SK-N-SH treated with all-trans-retinoic acid at 6 μM for 48 hours (cell line): ENCODE results near the gene INCENP.

Experiments
- ISL1 ChIP-seq: fragments of 250-450 bp; sonication (Bioruptor Pico); IDR thresholded peaks from 2 replicates; pipeline ENCODE4 v2.1.2; 2022; ENCODE audit warnings: mild to moderate bottlenecking, moderate library complexity
- PPARA ChIP-seq: fragments of 250-450 bp; sonication (Bioruptor Pico); IDR thresholded peaks from 2 replicates; pipeline ENCODE4 v1.5.0; 2020; ENCODE audit warnings: mild to moderate bottlenecking, borderline replicate concordance
- RARB ChIP-seq: fragments of 250-450 bp; sonication (Bioruptor Pico); IDR thresholded peaks from 2 replicates; pipeline ENCODE4 v1.8.0; 2021; ENCODE audit warnings: mild to moderate bottlenecking, moderate library complexity
- SNAI2 ChIP-seq: fragments of 250-450 bp; sonication (Bioruptor Pico); IDR thresholded peaks from 2 replicates; pipeline ENCODE4 v1.5.0; 2020; ENCODE audit warnings: mild to moderate bottlenecking, moderate library complexity
- TOX ChIP-seq: fragments of 250-450 bp; sonication (Bioruptor Pico); IDR thresholded peaks from 2 replicates; pipeline ENCODE4 v1.8.0; 2021; ENCODE audit warnings: mild to moderate bottlenecking, moderate library complexity, borderline replicate concordance
- ZFP3 ChIP-seq: fragments of 250-450 bp; sonication (Bioruptor Pico); IDR thresholded peaks from 2 replicates; pipeline ENCODE4 v1.5.0; 2020; ENCODE audit warnings: mild to moderate bottlenecking, moderate library complexity
- ZNF565 ChIP-seq: fragments of 450-650 bp; formaldehyde crosslinking; conservative IDR thresholded peaks from 2 replicates; pipeline ENCODE4 v1.5.0; 2020; ENCODE audit warnings: low read depth, mild to moderate bottlenecking, moderate library complexity
- TF ChIP-seq, protein P1 (sequence below): fragments of 250-450 bp; sonication (Bioruptor Pico); IDR thresholded peaks from 2 replicates; pipeline ENCODE4 v1.8.0; 2020; ENCODE audit warnings: mild to moderate bottlenecking, moderate library complexity, borderline replicate concordance
- TF ChIP-seq, protein P2 (sequence below): fragments of 250-450 bp; sonication (Bioruptor Pico); IDR thresholded peaks from 2 replicates; pipeline ENCODE4 v1.5.1; 2020; ENCODE audit warnings: low read depth, mild to moderate bottlenecking, moderate library complexity
- TF ChIP-seq, protein P3 (sequence below): fragments of 250-450 bp; sonication (Bioruptor Pico); IDR thresholded peaks from 2 replicates; pipeline ENCODE4 v1.8.0; 2021; ENCODE audit warnings: low read depth, mild to moderate bottlenecking, moderate library complexity, borderline replicate concordance
- TF ChIP-seq, protein P4 (sequence below): fragments of 250-450 bp; sonication (Bioruptor Pico); IDR thresholded peaks from 2 replicates; pipeline ENCODE4 v1.5.0; 2020; ENCODE audit warnings: mild to moderate bottlenecking, moderate library complexity

DNA sequence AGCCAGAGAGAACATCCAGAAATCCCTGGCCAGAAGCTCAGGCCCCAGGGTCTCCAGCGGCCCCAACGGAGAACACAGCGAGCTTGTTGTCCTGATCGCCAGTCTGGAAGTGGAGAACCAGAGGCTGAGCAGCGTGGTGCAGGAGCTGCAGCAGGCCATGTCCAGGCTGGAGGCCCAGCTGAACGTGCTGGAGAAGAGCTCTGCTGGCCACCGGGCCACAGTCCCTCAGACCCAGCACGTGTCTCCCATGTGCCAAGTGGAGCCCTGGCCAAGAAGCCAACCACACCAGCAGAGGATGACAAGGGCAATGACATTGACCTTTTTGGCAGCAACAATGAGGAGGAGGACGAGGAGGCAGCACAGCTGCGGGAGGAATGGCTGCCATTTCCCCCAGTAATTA is 45.6 kb downstream of the INCENP start:
- no peak for TF ChIP-seq ZFP3 (CRISPR knock-in tag)
- TF ChIP-seq, protein P1, sequence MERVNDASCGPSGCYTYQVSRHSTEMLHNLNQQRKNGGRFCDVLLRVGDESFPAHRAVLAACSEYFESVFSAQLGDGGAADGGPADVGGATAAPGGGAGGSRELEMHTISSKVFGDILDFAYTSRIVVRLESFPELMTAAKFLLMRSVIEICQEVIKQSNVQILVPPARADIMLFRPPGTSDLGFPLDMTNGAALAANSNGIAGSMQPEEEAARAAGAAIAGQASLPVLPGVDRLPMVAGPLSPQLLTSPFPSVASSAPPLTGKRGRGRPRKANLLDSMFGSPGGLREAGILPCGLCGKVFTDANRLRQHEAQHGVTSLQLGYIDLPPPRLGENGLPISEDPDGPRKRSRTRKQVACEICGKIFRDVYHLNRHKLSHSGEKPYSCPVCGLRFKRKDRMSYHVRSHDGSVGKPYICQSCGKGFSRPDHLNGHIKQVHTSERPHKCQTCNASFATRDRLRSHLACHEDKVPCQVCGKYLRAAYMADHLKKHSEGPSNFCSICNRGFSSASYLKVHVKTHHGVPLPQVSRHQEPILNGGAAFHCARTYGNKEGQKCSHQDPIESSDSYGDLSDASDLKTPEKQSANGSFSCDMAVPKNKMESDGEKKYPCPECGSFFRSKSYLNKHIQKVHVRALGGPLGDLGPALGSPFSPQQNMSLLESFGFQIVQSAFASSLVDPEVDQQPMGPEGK (CRISPR knock-in tag), result no peak
- TF ChIP-seq, protein P2, sequence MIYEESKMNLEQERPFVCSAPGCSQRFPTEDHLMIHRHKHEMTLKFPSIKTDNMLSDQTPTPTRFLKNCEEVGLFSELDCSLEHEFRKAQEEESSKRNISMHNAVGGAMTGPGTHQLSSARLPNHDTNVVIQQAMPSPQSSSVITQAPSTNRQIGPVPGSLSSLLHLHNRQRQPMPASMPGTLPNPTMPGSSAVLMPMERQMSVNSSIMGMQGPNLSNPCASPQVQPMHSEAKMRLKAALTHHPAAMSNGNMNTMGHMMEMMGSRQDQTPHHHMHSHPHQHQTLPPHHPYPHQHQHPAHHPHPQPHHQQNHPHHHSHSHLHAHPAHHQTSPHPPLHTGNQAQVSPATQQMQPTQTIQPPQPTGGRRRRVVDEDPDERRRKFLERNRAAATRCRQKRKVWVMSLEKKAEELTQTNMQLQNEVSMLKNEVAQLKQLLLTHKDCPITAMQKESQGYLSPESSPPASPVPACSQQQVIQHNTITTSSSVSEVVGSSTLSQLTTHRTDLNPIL, result no peak
- TF ChIP-seq, protein P3, sequence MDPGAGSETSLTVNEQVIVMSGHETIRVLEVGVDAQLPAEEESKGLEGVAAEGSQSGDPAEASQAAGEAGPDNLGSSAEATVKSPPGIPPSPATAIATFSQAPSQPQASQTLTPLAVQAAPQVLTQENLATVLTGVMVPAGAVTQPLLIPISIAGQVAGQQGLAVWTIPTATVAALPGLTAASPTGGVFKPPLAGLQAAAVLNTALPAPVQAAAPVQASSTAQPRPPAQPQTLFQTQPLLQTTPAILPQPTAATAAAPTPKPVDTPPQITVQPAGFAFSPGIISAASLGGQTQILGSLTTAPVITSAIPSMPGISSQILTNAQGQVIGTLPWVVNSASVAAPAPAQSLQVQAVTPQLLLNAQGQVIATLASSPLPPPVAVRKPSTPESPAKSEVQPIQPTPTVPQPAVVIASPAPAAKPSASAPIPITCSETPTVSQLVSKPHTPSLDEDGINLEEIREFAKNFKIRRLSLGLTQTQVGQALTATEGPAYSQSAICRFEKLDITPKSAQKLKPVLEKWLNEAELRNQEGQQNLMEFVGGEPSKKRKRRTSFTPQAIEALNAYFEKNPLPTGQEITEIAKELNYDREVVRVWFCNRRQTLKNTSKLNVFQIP (CRISPR knock-in tag), result no peak
- TF ChIP-seq ISL1, result no peak
- no peak for TF ChIP-seq ZNF565 (CRISPR knock-in tag)
- TF ChIP-seq, protein P4, sequence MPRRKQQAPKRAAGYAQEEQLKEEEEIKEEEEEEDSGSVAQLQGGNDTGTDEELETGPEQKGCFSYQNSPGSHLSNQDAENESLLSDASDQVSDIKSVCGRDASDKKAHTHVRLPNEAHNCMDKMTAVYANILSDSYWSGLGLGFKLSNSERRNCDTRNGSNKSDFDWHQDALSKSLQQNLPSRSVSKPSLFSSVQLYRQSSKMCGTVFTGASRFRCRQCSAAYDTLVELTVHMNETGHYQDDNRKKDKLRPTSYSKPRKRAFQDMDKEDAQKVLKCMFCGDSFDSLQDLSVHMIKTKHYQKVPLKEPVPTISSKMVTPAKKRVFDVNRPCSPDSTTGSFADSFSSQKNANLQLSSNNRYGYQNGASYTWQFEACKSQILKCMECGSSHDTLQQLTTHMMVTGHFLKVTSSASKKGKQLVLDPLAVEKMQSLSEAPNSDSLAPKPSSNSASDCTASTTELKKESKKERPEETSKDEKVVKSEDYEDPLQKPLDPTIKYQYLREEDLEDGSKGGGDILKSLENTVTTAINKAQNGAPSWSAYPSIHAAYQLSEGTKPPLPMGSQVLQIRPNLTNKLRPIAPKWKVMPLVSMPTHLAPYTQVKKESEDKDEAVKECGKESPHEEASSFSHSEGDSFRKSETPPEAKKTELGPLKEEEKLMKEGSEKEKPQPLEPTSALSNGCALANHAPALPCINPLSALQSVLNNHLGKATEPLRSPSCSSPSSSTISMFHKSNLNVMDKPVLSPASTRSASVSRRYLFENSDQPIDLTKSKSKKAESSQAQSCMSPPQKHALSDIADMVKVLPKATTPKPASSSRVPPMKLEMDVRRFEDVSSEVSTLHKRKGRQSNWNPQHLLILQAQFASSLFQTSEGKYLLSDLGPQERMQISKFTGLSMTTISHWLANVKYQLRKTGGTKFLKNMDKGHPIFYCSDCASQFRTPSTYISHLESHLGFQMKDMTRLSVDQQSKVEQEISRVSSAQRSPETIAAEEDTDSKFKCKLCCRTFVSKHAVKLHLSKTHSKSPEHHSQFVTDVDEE (CRISPR knock-in tag), result no peak
- TF ChIP-seq TOX (CRISPR knock-in tag), result no peak
- no peak for TF ChIP-seq PPARA (CRISPR knock-in tag)
- no peak for TF ChIP-seq RARB (CRISPR knock-in tag)
- TF ChIP-seq SNAI2, result no peak
